HG03135 (cell line): ENCODE measurements around the gene MLH1.

Experiments
- ATAC-seq: cut with Tn5 transposase; IDR thresholded peaks from one replicate; pipeline ENCODE4 v1.9.1; 2021; ENCODE audit warnings: mild to moderate bottlenecking, moderate library complexity; ENCODE audit not compliant: unreplicated experiment

Gene MLH1

GRCh38 chr3:37082317-37082716, 89.0 kb downstream of the MLH1 start:
- ATAC-seq, result no peak

DNA sequence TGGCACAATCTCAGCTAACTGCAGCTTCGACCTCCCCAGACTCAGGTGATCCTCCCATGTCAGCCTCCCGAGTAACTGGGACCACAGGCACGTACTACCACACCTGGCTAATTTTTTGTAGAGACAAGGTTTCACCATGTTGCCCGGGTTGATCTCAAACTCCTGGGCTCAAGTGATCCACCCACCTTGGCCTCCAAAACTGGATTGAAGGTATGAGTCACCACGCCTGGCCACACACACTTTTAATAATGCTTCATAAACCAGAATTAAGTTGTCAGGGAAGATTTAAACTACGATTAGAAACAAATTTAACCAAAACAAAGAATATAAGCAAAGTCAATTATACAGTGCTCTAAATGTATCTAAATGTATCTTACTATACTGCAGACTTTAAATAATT, 93.6 kb downstream of the MLH1 start:
- no peak for ATAC-seq

DNA sequence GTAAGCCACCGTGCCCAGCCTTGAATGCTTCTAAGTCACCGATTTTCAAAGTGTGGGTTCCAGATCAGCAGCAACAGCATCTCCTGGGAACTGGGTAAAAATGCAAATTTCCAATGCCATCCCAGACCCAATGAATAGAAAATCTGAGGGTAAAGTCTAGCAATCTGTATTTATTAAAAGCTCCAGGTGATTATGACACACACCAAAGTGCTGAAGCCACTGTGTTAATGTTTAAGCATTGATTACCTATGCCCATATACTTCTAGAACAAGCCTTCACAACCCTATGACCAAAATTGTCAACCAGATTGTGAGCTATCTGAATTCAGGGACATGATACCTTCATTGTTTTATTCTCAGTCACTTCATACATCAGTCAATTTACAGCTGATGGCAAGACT, 94.6 kb downstream of the MLH1 start:
- no peak for ATAC-seq

DNA sequence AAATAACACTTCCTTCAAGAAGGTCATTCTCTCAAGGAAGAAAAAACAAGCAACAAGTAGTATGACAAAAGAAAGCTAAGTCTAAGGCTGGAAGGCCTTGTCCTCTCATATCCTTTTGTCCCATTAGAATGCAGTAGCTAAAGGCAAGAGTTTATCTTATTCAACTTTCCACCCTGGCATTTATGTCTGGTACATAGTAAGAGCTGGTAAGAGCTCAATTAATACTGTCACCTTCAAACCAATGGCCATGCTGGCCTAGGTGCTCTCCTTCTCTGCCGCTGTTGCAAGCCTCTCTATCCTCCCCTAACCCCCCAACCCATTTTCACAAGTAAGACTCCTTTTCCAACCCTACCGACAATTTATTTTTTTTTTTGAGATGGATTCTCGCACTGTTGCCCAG, 99.2 kb downstream of the MLH1 start:
- no peak for ATAC-seq

DNA sequence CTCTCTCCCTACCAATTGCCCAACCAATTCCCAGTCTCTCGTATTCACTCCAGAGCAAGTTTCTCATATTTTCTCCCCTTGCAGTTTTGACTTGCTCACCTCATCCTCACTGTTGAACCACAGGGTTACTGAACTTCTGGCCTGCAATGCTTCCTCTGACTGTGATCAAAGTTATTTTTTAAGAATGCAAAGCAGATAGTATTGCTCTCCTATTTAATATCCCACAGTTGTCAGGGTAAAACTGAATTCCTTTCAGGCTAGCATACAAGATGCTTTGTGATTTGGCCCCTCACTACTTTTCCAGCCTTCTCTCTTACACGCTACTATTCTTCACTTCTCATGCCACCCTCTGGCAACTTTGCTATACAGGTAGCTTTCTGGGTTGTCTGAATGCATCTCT, 100.2 kb downstream of the MLH1 start:
- no peak for ATAC-seq

GRCh38 chr3:37094636-37095035, 101.3 kb downstream of the MLH1 start:
- no peak for ATAC-seq

DNA sequence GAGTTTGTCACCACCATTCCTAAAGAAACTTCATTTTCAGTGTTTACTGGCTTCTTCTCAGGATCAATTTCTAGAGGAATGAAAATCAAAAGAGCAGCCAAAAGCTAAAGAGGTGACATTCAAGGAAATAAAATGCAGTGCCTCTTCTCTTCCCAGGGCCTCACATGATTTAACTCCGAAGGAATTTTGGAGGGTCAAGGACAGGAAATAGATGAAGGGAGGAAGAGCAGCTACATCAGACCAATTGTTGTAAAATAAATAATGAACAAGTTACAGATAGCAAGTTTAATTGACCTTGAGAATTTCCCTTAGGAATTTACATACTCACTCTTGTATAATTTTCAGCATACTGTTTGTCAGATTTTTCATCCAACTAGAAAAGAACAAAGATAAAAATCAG, 103.0 kb downstream of the MLH1 start:
- ATAC-seq, result no peak

DNA sequence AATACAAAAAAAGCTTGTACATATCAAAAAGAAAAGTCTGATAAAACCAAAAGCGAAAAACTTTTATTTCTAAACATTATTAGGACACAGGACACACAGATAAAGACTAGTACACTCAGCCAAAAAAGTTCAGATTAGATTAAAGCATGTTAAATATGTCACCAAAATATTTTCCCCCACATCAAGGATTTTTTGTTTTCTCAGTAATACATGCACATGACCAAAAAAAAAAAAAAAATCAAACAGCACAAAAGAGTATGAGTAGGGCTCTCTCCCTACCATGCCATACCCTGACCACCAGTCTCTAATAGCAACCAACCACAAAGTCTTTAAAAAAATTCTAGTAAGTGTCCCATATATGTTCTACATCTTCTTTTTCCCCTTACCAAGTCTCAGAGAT, 103.7 kb downstream of the MLH1 start:
- no peak for ATAC-seq

DNA sequence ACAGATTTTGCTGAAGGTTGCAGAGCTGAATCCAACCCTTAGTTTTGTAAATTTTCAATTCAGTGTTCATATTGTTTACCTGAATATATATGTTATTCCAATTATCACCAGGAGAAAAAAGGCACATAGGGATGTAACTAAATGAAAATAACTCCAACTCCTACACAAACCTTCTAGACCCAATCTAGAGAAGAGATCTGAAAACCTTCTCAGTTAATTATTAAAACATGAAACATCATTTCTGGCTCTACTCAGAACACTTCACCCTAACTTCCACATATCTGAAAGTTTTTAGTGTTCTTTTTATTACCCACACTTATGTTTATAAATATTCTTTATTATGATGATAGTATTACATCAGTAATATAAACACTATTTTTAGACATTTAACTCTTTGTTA, 104.5 kb downstream of the MLH1 start:
- no peak for ATAC-seq

DNA sequence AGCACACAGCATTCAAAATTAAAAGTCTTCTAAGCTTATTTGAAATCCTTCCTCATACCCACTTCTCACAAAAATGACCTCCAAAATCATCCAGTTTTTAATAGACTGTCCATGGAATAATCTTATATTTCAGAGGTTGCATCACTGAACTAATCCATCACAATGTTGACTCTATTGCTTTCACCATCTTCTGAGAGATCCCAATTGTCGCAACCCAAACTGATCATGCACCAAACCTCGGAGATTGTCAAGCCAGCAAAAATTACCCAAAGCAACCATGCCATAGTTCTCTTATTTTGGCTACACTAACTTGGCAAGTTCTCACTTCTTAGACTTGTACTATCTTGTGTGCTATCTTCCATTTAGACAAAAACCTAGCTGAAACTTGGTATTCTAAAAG, 105.6 kb downstream of the MLH1 start:
- no peak for ATAC-seq

DNA sequence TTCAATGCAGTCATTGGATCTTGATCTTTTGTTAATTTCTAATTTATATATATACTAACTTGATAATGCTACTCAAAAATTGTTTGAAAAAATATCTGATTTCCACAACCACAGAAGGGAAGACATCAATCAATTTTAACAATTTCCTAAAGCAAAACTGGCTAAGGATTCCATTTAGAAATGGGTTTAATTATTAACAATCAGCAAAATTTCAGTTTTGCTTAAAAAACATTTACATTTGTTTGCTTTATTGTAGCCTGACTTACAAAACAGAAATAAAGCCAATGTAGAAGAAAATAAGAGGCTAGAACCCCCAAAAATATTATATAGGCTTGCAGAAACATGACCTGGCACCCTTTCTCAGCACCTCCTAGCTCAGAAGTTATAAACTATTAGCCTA, 106.2 kb downstream of the MLH1 start:
- no peak for ATAC-seq

DNA sequence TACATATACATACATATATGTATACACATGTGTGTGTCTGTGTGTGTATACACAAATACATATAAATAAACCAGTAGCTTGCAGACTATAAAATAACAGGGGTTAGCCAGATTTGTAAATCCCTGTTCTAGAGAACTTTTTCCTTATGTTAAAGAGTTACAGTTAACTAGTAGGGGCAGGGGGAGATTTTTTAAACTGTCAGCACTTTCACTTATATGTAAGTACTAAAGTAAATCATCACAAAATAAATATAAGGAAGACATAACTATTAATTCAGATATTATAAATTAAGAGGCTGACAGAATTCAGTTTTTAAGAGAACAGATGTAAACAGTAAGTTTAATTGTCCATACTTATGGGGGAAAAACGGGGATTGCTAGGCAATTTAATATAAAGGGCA, 107.1 kb downstream of the MLH1 start:
- no peak for ATAC-seq
